Endothelial cell (in vitro differentiated cells): ENCODE results near the gene LOC101059915.

Source experiments
- DNase-seq: peaks from one replicate; pipeline ENCODE4 v3.0.0; 2021; ENCODE audit warnings: low spot score
- H3K27ac Mint-ChIP-seq: one replicate; pipeline ENCODE4 v1.8.0; 2021; ENCODE audit warnings: mixed read lengths, inconsistent platforms; ENCODE audit not compliant: unreplicated experiment
- H3K27me3 Mint-ChIP-seq: one replicate; pipeline ENCODE4 v1.8.0; 2021; ENCODE audit warnings: mild to moderate bottlenecking, moderate library complexity, mixed read lengths, inconsistent platforms; ENCODE audit not compliant: unreplicated experiment
- H3K36me3 Mint-ChIP-seq: one replicate; pipeline ENCODE4 v1.8.0; 2021; ENCODE audit warnings: mild to moderate bottlenecking, low read depth, mixed read lengths, inconsistent platforms; ENCODE audit not compliant: unreplicated experiment
- H3K4me1 Mint-ChIP-seq: one replicate; pipeline ENCODE4 v1.8.0; 2021; ENCODE audit warnings: mild to moderate bottlenecking, mixed read lengths, inconsistent platforms; ENCODE audit not compliant: unreplicated experiment
- H3K4me3 Mint-ChIP-seq: one replicate; pipeline ENCODE4 v1.8.0; 2021; ENCODE audit warnings: mild to moderate bottlenecking, mixed read lengths, inconsistent platforms; ENCODE audit not compliant: unreplicated experiment
- H3K9me3 Mint-ChIP-seq: one replicate; pipeline ENCODE4 v1.8.0; 2021; ENCODE audit warnings: mixed read lengths, inconsistent platforms; ENCODE audit not compliant: unreplicated experiment
- TF ChIP-seq, protein P1 (sequence below): fragments of 200-600 bp; sonication (generic); IDR thresholded peaks from one replicate; pipeline ENCODE4 v1.5.0; 2021; ENCODE audit warnings: antibody characterized with exemption; ENCODE audit not compliant: unreplicated experiment

The LOC101059915 gene

DNA sequence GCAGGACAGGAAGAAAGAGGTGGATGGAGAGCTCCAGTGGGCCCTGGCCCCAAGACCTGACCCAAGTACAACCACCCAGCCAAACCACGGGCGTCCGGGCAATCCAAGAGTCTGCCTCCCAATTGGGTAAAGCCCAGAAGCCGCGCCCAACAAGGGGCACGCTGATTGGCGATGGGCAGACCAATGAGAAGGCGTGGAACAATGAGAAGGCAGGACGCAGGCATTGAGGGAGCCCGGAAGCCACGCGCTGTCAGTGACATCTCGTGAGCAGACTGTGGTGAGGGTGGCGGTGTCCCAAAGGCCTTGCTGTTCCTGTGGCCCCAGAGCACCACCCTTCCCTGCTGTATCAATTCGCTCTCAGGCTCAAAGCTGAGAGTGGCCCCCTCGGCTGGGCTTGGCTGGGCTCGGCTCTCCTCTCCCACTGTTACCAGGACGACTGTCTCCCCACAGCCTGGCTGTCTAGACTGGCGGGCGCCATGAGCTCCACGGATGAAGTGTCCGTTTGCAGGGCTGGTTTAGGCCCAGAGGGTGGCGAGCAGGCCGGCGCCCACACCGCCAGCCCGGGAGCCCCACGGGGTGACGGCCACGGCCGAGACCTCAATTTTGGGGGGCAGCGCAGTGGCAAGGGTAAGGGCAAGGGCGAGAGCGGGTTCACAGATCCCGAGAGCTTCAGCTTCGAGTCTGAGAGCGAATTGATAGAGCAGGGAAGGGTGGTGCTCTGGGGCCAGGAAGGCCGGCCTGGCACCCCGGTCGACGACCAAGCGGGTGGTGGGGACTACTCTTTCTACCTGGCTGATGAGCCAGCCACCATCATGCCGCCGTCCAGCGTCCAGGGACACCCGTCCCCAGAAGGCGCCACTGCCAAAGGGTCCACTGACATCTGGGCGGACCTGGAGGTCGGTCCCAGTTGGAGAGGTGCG, at the start of gene LOC101059915:
Gene LOC101059915, plus strand, starts transcription at position 219 of the 920 bp plus-strand sequence.
- peaks cover 3% of the 10 kb centered on the region for H3K27me3 Mint-ChIP-seq
- no peak for DNase-seq
- peaks cover 10% of the 10 kb centered on the region for H3K4me1 Mint-ChIP-seq
- no peak within 1 kb of the TSS for H3K4me3 Mint-ChIP-seq
- no peaks in the 10 kb centered on the region for H3K9me3 Mint-ChIP-seq
- H3K36me3 Mint-ChIP-seq: no peaks in the 10 kb centered on the region
- TF ChIP-seq, protein P1, sequence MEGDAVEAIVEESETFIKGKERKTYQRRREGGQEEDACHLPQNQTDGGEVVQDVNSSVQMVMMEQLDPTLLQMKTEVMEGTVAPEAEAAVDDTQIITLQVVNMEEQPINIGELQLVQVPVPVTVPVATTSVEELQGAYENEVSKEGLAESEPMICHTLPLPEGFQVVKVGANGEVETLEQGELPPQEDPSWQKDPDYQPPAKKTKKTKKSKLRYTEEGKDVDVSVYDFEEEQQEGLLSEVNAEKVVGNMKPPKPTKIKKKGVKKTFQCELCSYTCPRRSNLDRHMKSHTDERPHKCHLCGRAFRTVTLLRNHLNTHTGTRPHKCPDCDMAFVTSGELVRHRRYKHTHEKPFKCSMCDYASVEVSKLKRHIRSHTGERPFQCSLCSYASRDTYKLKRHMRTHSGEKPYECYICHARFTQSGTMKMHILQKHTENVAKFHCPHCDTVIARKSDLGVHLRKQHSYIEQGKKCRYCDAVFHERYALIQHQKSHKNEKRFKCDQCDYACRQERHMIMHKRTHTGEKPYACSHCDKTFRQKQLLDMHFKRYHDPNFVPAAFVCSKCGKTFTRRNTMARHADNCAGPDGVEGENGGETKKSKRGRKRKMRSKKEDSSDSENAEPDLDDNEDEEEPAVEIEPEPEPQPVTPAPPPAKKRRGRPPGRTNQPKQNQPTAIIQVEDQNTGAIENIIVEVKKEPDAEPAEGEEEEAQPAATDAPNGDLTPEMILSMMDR: no peak
- no peak within 1 kb of the TSS for H3K27ac Mint-ChIP-seq

DNA sequence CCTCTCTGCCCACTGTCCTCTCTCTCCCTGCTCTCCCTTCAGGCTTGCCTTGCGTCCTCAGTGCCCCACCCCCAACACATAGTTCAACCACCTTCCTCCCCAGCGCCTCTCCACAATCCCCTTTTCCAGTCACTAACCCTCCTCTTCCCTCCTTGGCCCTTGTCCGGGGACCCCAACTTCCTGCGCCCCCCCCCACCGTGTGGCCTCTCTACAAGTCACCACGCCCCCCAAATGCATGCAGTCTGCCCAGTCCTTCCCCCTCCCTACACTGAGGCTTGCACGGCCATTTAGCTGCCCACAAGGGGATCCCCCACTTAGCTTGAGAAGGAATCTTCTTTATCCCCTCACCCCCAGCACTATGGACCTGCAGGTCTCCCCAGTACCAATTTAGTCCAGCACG, 49.6 kb upstream of the LOC101059915 start:
- H3K27ac Mint-ChIP-seq: peak overlapping the region; percentile 24
- peaks cover 21% of the 10 kb centered on the region for H3K36me3 Mint-ChIP-seq
- H3K9me3 Mint-ChIP-seq: no peaks in the 10 kb centered on the region
- TF ChIP-seq, protein P1: no peak
- DNase-seq: no peak
- peaks cover 2% of the 10 kb centered on the region for H3K27me3 Mint-ChIP-seq
- peaks cover 21% of the 10 kb centered on the region for H3K4me1 Mint-ChIP-seq
- no peak overlapping the region for H3K4me3 Mint-ChIP-seq

DNA sequence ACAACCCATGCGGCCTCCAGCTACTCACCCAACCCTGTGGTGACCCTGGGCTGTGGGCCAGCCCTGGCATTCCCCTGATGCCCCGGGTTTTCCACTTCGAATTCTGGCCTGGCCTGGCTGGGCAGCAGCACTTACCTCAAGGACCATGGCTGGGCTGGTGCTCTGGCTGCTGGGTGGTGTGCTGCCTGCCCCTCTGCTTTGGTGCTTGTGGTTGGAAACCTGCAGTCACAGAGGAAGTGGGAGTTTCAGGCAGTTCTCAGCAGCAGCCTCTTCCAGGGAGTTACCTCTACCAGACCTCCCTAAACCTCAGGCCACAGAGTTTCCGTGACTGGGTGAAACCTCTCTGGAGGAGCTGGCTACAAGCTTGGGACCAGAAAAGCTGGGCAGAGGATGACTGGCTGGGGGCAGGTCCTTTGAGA, 49.0 kb upstream of the LOC101059915 start, which contains the start of gene CXCR3:
Gene CXCR3, minus strand, starts transcription at position 209 of the 419 bp plus-strand sequence. Its CDS starts 62 bp downstream, at position 147.
- TF ChIP-seq, protein P1: no peak
- peaks cover 18% of the 10 kb centered on the region for H3K36me3 Mint-ChIP-seq
- H3K4me3 Mint-ChIP-seq: no peak within 1 kb of the TSS
- H3K9me3 Mint-ChIP-seq: no peaks in the 10 kb centered on the region
- H3K27ac Mint-ChIP-seq: peak within 1 kb of the TSS; percentile 24
- DNase-seq: no peak
- peaks cover 20% of the 10 kb centered on the region for H3K4me1 Mint-ChIP-seq
- peaks cover 2% of the 10 kb centered on the region for H3K27me3 Mint-ChIP-seq

DNA sequence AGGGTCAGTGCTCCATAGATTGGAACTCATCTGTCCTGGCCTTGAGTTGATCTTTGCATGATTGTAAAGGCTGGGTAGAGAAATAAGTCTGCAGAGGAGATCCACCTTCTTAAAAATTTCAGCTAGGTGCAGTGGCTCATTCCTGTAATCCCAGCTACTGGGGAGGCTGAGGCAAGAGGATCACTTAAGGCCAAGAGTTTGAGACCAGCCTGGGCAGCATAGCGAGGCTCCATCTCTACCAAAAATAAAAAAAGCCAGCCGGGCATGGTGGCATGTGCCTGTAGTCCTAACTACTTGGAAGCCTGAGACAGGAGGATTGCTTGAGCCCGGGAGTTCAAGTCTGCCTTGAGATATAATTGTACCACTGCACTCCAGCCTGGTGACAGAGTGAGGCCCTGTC, 48.6 kb upstream of the LOC101059915 start:
- Mint-ChIP-seq H3K4me1 (peaks cover 20% of the 10 kb centered on the region), H3K27ac (no peak overlapping the region), H3K9me3 (no peaks in the 10 kb centered on the region), H3K36me3 (peaks cover 13% of the 10 kb centered on the region), H3K27me3 (peaks cover 2% of the 10 kb centered on the region), H3K4me3 (no peak overlapping the region)
- no peak for DNase-seq
- TF ChIP-seq, protein P1: no peak

DNA sequence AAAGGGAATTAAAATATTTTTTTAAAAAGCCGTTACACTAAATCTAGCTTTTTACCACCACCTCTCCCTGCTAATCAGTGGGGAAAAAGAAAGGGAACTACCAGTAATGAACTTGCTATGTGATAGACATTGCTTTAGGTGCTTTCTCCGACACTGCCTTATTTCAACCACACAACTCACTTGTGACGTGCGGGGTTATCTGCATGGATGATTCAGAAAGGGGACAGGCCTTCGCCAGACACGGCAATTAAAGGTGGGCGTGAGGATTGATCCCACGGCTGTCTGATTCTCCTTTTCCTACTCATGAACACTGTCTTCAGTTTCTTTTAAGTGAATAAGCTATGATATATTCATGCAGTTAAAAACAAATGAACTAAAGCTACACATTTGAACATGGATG, 48.2 kb upstream of the LOC101059915 start:
- TF ChIP-seq, protein P1: no peak
- Mint-ChIP-seq H3K36me3 (peaks cover 13% of the 10 kb centered on the region), H3K27ac (no peak overlapping the region), H3K4me1 (peaks cover 20% of the 10 kb centered on the region), H3K9me3 (no peaks in the 10 kb centered on the region), H3K27me3 (peaks cover 2% of the 10 kb centered on the region), H3K4me3 (no peak overlapping the region)
- no peak for DNase-seq
